Spleen (tissue), 11 donors: ENCODE measurements around the gene TNFSF4. TPM values are rescaled to one million over a fixed set of nuclear protein-coding genes. Genes with fewer than 3 reads are reported as not detected.
"Not testable (repeated sequence)": the region's sequence is repeated elsewhere in the genome, so short reads cannot be mapped to it uniquely, and the experiment has no call there.

Experiments
- DNase-seq: peaks from one replicate; pipeline ENCODE4 v3.0.0-alpha.2; 2020
- H3K27ac ChIP-seq, 8 donors: fragments of 200-600 bp; sonication (generic) in 7 of 8; 1 replicate in 4 of 8; 2 replicates in 4 of 8; pipeline versions ENCODE4 v1.5.0 to v1.8.0; 2016 to 2021; ENCODE audit warnings: inconsistent platforms in 4 of 8, mild to moderate bottlenecking in 4 of 8, moderate library complexity in 1 of 8
- H3K27me3 ChIP-seq, 7 donors: fragments of 200-600 bp; sonication (generic) in 6 of 7; replicated peaks in 1 of 7; 1 replicate in 4 of 7; 2 replicates in 3 of 7; pipeline versions ENCODE4 v1.5.0 to v1.8.0; 2016 to 2021; ENCODE audit warnings: inconsistent platforms in 3 of 7, mild to moderate bottlenecking in 1 of 7
- H3K36me3 ChIP-seq, 6 donors: fragments of 200-600 bp; sonication (generic) in 5 of 6; 1 replicate in 4 of 6; 2 replicates in 2 of 6; pipeline versions ENCODE4 v1.5.0 to v1.8.0; 2016 to 2021; ENCODE audit warnings: inconsistent platforms in 2 of 6
- H3K4me1 ChIP-seq, 6 donors: fragments of 200-600 bp; sonication (generic) in 5 of 6; 1 replicate in 3 of 6; 2 replicates in 3 of 6; pipeline versions ENCODE4 v1.5.0 to v1.8.0; 2016 to 2021; ENCODE audit warnings: inconsistent platforms in 3 of 6
- H3K4me3 ChIP-seq, 8 donors: fragments of 200-600 bp; sonication (generic) in 7 of 8; 1 replicate in 4 of 8; 2 replicates in 4 of 8; pipeline versions ENCODE4 v1.5.0 to v1.8.0; 2016 to 2021; ENCODE audit warnings: inconsistent platforms in 4 of 8, mild to moderate bottlenecking in 4 of 8, moderate library complexity in 2 of 8
- H3K9me3 ChIP-seq, 8 donors: fragments of 200-600 bp; sonication (generic) in 7 of 8; 1 replicate in 4 of 8; 2 replicates in 4 of 8; pipeline versions ENCODE4 v1.5.0 to v1.8.0; 2016 to 2021; ENCODE audit warnings: inconsistent platforms in 4 of 8
- POLR2A ChIP-seq, 3 donors: fragments of 450-650 bp; IDR thresholded peaks; one replicate each; pipeline ENCODE4 v1.5.1; 2017; ENCODE audit warnings: antibody characterized with exemption in 3 of 3, mild to moderate bottlenecking in 1 of 3
- POLR2AphosphoS5 ChIP-seq, 3 donors: sonication (generic); formaldehyde crosslinking; IDR thresholded peaks; one replicate each; pipeline ENCODE4 v1.5.1; 2017; ENCODE audit warnings: antibody characterized with exemption in 3 of 3
- WGBS, 5 donors: extraction: QIAGEN DNeasy Blood & Tissue Kit in 3 of 5; methylation state at CpG; one replicate each; pipeline versions ENCODE4 v1.1.5 to v1.1.7; 2013 to 2018; 5-methylcytosine and 5-hydroxymethylcytosine counted together
- intact Hi-C: fragments of 100-400 bp; cut with DNase I; formaldehyde crosslinking; loops from one replicate; pipeline ENCODE4 v1.15.0; 2023; ENCODE audit warnings: low total_unique reads
- polyA plus RNA-seq, 3 donors: library from polyadenylated mRNA; stranded (reverse); fragments of 200-250 nt; gene quantifications; one replicate each; pipeline ENCODE4 v1.2.1, GENCODE V29; 2013
- total RNA-seq, 7 donors: library from RNA; depleted of rRNA in 3 of 7; stranded (reverse); fragments of >200 nt in 3 of 7; fragmentation: NEBNext Ultra II Directional in 4 of 7; extraction: Animal tissue kit (Norgen Biotek cat#: 25700) in 4 of 7; gene quantifications; one replicate each; pipeline versions ENCODE4 v1.1.0 to v1.2.1, GENCODE V29; 2016 to 2021
- TF ChIP-seq, protein P1 (sequence below), 11 experiments: fragments of 200-600 bp in 7 of 11; fragments of 450-650 bp in 4 of 11; sonication (generic) in 4 of 11; IDR thresholded peaks in 8 of 11; conservative IDR thresholded peaks in 3 of 11; 1 replicate in 7 of 11; 2 replicates in 4 of 11; pipeline versions ENCODE4 v1.4.0 to v1.8.0; 2016 to 2021; ENCODE audit warnings: antibody characterized with exemption in 11 of 11, inconsistent platforms in 4 of 11, mild to moderate bottlenecking in 1 of 11
- donor health status: healthy with polysubstance abuse.
- donor health status: DM: no; HTN: no; CAD: no; lungs with moderate emphysema.
- donor health status: DM: no; HTN: no; CAD: no.
- donor health status: Bipolar disorder and iron deficiency.
- donor health status: healthy.
- donor health status: DM: no; HTN: no; CAD: no.
- donor health status: DM: yes; HTN: yes; CAD: no.

TNFSF4 gene
- total and polyA plus RNA-seq, 10 donors: 1.4 to 11.0 (median 4.8) TPM

DNA sequence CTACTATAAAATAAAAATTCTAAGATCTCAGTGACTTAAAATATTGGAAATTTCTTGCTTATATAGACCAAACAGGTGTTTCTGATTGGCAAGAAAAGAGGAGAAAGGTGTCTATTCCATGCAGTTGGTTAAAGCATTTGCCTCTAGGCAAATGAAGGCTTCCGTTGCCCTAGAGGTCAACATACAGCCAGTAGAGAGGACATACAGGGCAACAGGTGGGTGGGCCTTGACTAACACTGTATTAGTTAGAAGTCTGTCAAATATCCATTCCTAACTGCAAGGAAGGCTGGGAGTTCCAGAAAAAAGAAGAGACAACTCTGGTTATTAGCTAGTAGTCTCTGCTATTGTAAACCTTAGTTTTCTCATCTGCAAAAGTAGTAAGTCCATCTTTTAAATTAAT, 43.0 kb downstream of the TNFSF4 start:
- DNase-seq: no peak
- whole genome bisulfite sequencing, 5 donors: 92 to 100% (median 96%) methylated on average over 1 of the region's 1 CpG
- no peaks in the 10 kb centered on the region for H3K27me3 ChIP-seq
- no peaks in the 10 kb centered on the region for H3K36me3 ChIP-seq
- intact Hi-C loops: no loop called here
- peaks cover 0 to 3% (median 0%) of the 10 kb centered on the region in 8 donors for H3K9me3 ChIP-seq
- TF ChIP-seq, protein P1, sequence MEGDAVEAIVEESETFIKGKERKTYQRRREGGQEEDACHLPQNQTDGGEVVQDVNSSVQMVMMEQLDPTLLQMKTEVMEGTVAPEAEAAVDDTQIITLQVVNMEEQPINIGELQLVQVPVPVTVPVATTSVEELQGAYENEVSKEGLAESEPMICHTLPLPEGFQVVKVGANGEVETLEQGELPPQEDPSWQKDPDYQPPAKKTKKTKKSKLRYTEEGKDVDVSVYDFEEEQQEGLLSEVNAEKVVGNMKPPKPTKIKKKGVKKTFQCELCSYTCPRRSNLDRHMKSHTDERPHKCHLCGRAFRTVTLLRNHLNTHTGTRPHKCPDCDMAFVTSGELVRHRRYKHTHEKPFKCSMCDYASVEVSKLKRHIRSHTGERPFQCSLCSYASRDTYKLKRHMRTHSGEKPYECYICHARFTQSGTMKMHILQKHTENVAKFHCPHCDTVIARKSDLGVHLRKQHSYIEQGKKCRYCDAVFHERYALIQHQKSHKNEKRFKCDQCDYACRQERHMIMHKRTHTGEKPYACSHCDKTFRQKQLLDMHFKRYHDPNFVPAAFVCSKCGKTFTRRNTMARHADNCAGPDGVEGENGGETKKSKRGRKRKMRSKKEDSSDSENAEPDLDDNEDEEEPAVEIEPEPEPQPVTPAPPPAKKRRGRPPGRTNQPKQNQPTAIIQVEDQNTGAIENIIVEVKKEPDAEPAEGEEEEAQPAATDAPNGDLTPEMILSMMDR (IDR thresholded peaks at IDR 0.05 in 8 of 11, conservative IDR thresholded peaks at IDR 0.05 in 3 of 11): no peak
- TF ChIP-seq POLR2A (IDR thresholded peaks at IDR 0.05): no peak
- no peak for TF ChIP-seq POLR2AphosphoS5 (IDR thresholded peaks at IDR 0.05)
- H3K27ac ChIP-seq: no peak overlapping the region
- H3K4me1 ChIP-seq: no peaks in the 10 kb centered on the region
- no peak overlapping the region for H3K4me3 ChIP-seq

DNA sequence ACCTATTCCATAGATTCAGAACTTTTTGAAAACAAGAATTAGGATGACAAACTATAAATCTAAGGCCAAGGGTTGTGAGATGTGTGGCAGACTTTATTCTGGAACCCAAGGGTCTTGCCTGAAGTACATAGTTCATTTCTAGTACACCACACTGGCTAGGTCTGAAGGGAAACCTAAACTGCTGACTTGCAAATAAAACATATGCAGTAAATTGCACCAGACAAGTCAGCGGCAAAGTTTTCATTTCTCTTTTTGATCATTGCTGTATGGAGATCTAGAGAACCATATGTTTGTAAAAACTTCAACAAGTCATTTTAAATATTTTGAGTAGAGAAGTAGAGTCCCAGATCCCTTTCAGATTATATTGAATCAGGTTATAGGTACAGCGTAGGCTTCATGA, 43.9 kb downstream of the TNFSF4 start:
- Histone ChIP-seq H3K9me3 (no peaks in the 10 kb centered on the region), H3K4me3 (no peak overlapping the region), H3K27ac (no peak overlapping the region), H3K27me3 (no peaks in the 10 kb centered on the region), H3K4me1 (no peaks in the 10 kb centered on the region), H3K36me3 (no peaks in the 10 kb centered on the region)
- WGBS, 5 donors: 72 to 97% (median 95%) methylated on average over 2 of the region's 2 CpGs
- no peak for DNase-seq
- TF ChIP-seq POLR2A (IDR thresholded peaks at IDR 0.05) (no peak), POLR2AphosphoS5 (IDR thresholded peaks at IDR 0.05) (no peak)
- TF ChIP-seq, protein P1 (IDR thresholded peaks at IDR 0.05 in 8 of 11, conservative IDR thresholded peaks at IDR 0.05 in 3 of 11): no peak
- intact Hi-C loops: no loop called here

GRCh38 chr1:173162601-173163000, 44.5 kb downstream of the TNFSF4 start:
- intact Hi-C loops: no loop called here
- no peaks in the 10 kb centered on the region for H3K9me3 ChIP-seq
- TF ChIP-seq, protein P1 (IDR thresholded peaks at IDR 0.05 in 8 of 11, conservative IDR thresholded peaks at IDR 0.05 in 3 of 11): no peak
- H3K4me3 ChIP-seq: no peak overlapping the region
- no peak overlapping the region for H3K27ac ChIP-seq
- no peaks in the 10 kb centered on the region for H3K27me3 ChIP-seq
- no peak for DNase-seq
- H3K4me1 ChIP-seq: no peaks in the 10 kb centered on the region
- no peaks in the 10 kb centered on the region for H3K36me3 ChIP-seq
- WGBS, 5 donors: 93 to 98% (median 97%) methylated on average over 1 of the region's 1 CpG

- no peaks in the 10 kb centered on the region for H3K36me3 ChIP-seq
- 77 to 95% (median 84%) methylated on average over 3 of the region's 3 CpGs for WGBS, 5 donors
- H3K4me3 ChIP-seq: no peak overlapping the region
- no peaks in the 10 kb centered on the region for H3K27me3 ChIP-seq
- DNase-seq: no peak
- H3K4me1 ChIP-seq: no peaks in the 10 kb centered on the region
- intact Hi-C loops: no loop called here
- H3K9me3 ChIP-seq: no peaks in the 10 kb centered on the region
- TF ChIP-seq POLR2AphosphoS5 (IDR thresholded peaks at IDR 0.05) (no peak), POLR2A (IDR thresholded peaks at IDR 0.05) (no peak)
- TF ChIP-seq, protein P1 (IDR thresholded peaks at IDR 0.05 in 8 of 11, conservative IDR thresholded peaks at IDR 0.05 in 3 of 11): no peak
- no peak overlapping the region for H3K27ac ChIP-seq
These were observed 45.5 kb downstream of the TNFSF4 start for GRCh38 chr1:173161510-173162221.

GRCh38 chr1:173153964-173154363, 53.2 kb downstream of the TNFSF4 start:
- H3K27ac ChIP-seq, H3K4me3 ChIP-seq, H3K36me3 ChIP-seq, intact Hi-C loops, H3K9me3 ChIP-seq, H3K4me1 ChIP-seq, H3K27me3 ChIP-seq, DNase-seq: not testable (repeated sequence)
- 91 to 96% (median 93%) methylated on average over 9 of the region's 9 CpGs for WGBS, 5 donors
